K562 (cell line): ENCODE measurements around the gene HSP90AA1. TPM values are rescaled to one million over a fixed set of nuclear protein-coding genes. Genes with fewer than 3 reads are reported as not detected.
A peak's percentile ranks its signal among the peaks of the same experiment; 100 is the strongest.

Experiments
- BMI1 ChIP-seq: fragments of 150-350 bp; IDR thresholded peaks from 2 replicates; pipeline ENCODE4 v1.6.1; 2014; ENCODE audit warnings: low read length
- CC2D1A ChIP-seq: fragments of 450-650 bp; IDR thresholded peaks from 2 replicates; pipeline ENCODE4 v1.6.1; 2017; ENCODE audit warnings: mild to moderate bottlenecking
- CHD1 ChIP-seq: fragments of 200-600 bp; sonication (generic); IDR thresholded peaks from one replicate; pipeline ENCODE4 v1.6.1; 2012; ENCODE audit warnings: mild to moderate bottlenecking, moderate library complexity, low read length, inconsistent platforms
- GATA2 ChIP-seq: sonication (generic); formaldehyde crosslinking; IDR thresholded peaks from 2 replicates; pipeline ENCODE4 v1.4.0; 2020; ENCODE audit warnings: mild to moderate bottlenecking, missing genetic modification reagents
- GATAD2A ChIP-seq: fragments of 450-650 bp; IDR thresholded peaks from 2 replicates; pipeline ENCODE4 v1.6.1; 2017
- HDGF ChIP-seq: fragments of 450-650 bp; IDR thresholded peaks from 2 replicates; pipeline ENCODE4 v1.6.1; 2016
- HIVEP1 ChIP-seq: fragments of 250-450 bp; sonication (Bioruptor Pico); IDR thresholded peaks from 2 replicates; pipeline ENCODE4 v1.4.0; 2020; ENCODE audit warnings: mild to moderate bottlenecking
- JUNB ChIP-seq: fragments of 450-650 bp; formaldehyde crosslinking; conservative IDR thresholded peaks from 2 replicates; pipeline ENCODE4 v1.4.0; 2020; ENCODE audit warnings: mild to moderate bottlenecking
- KDM5B ChIP-seq: fragments of 200-600 bp; sonication (generic); IDR thresholded peaks from 2 replicates; pipeline ENCODE4 v1.6.1; 2012; ENCODE audit warnings: low read depth, mild to moderate bottlenecking, moderate library complexity, low read length, control low read depth, inconsistent platforms; ENCODE audit not compliant: insufficient replicate concordance
- KHSRP ChIP-seq: fragments of 450-650 bp; IDR thresholded peaks from 2 replicates; pipeline ENCODE4 v1.6.1; 2017
- NEUROD1 ChIP-seq: fragments of 150-350 bp; IDR thresholded peaks from 2 replicates; pipeline ENCODE4 v1.6.1; 2014; ENCODE audit warnings: borderline replicate concordance, low read length, low read depth; ENCODE audit not compliant: partially characterized antibody
- NFATC3 ChIP-seq: fragments of 450-650 bp; IDR thresholded peaks from 2 replicates; pipeline ENCODE4 v1.6.1; 2017; ENCODE audit warnings: mild to moderate bottlenecking
- NR2C1 ChIP-seq, 2 experiments: fragments of 450-650 bp; IDR thresholded peaks; 2 replicates each; pipeline ENCODE4 v1.6.1; 2017; ENCODE audit warnings: mild to moderate bottlenecking in 2 of 2, antibody characterized with exemption in 1 of 2, inconsistent platforms in 1 of 2, missing compliant biosample characterization in 1 of 2, missing genetic modification characterization in 1 of 2
- NRF1 ChIP-seq, 2 experiments: fragments of 450-650 bp; IDR thresholded peaks in 1 of 2; conservative IDR thresholded peaks in 1 of 2; 2 replicates each; pipeline ENCODE4 v1.6.1; 2014; ENCODE audit warnings: mild to moderate bottlenecking in 2 of 2
- POLR2A ChIP-seq: fragments of 450-650 bp; conservative IDR thresholded peaks from 2 replicates; pipeline ENCODE4 v1.6.1; 2016
- RBM39 ChIP-seq: fragments of 200-400 bp; formaldehyde crosslinking; optimal IDR thresholded peaks from 2 replicates; pipeline ENCODE3; 2018; ENCODE audit warnings: low read depth, low read length
- SMARCC2 ChIP-seq: fragments of 450-650 bp; IDR thresholded peaks from 2 replicates; pipeline ENCODE4 v1.6.1; 2017; ENCODE audit warnings: antibody characterized with exemption, moderate library complexity, mild to moderate bottlenecking, low read depth
- SOX6 ChIP-seq: fragments of 450-650 bp; IDR thresholded peaks from 2 replicates; pipeline ENCODE4 v1.6.1; 2014; ENCODE audit warnings: mild to moderate bottlenecking
- SP2 ChIP-seq: IDR thresholded peaks from 2 replicates; pipeline ENCODE4 v1.6.1; 2011; ENCODE audit warnings: mild to moderate bottlenecking, low read depth, low read length, moderate library complexity; ENCODE audit not compliant: poor library complexity, severe bottlenecking; ENCODE audit errors: extremely low read depth
- TRIM25 ChIP-seq: fragments of 450-650 bp; IDR thresholded peaks from 2 replicates; pipeline ENCODE4 v1.7.0; 2016; ENCODE audit warnings: borderline replicate concordance
- ZBTB7A ChIP-seq: IDR thresholded peaks from 2 replicates; pipeline ENCODE4 v1.6.1; 2011; ENCODE audit warnings: low read depth, mild to moderate bottlenecking, low read length, moderate library complexity, borderline replicate concordance; ENCODE audit not compliant: control insufficient read depth
- ZFP30 ChIP-seq: fragments of 250-450 bp; sonication (Bioruptor Pico); IDR thresholded peaks from 2 replicates; pipeline ENCODE4 v1.8.0; 2022; ENCODE audit warnings: moderate library complexity, mild to moderate bottlenecking, inconsistent platforms, borderline replicate concordance
- ZNF384 ChIP-seq: IDR thresholded peaks from 2 replicates; pipeline ENCODE4 v1.6.1; 2012; ENCODE audit warnings: low read depth, low read length, improper control_type of control experiment
- ZNF695 ChIP-seq: fragments of 450-650 bp; formaldehyde crosslinking; IDR thresholded peaks from 2 replicates; pipeline ENCODE4 v1.4.0; 2020; ENCODE audit warnings: mild to moderate bottlenecking, moderate library complexity
- ZNF764 ChIP-seq: fragments of 250-450 bp; sonication (Bioruptor Pico); IDR thresholded peaks from 2 replicates; pipeline ENCODE4 v1.4.0; 2020; ENCODE audit warnings: low read depth, mild to moderate bottlenecking, moderate library complexity
- polyA plus RNA-seq, 8 experiments: library from polyadenylated mRNA; depleted of rRNA in 4 of 8; stranded (reverse) in 5 of 8; unstranded in 3 of 8; fragments of >200 nt; fragmentation: Nextera tagmentation in 2 of 8; fragmentation: Illumina TruSeq in 1 of 8; extraction: Ambion mirVana in 2 of 8; extraction: Trizol in 1 of 8; gene quantifications; 2 replicates each; pipeline versions ENCODE4 v1.2.1 to v1.2.3, GENCODE V29; 2011 to 2014; ENCODE audit warnings: inconsistent platforms in 1 of 8, missing spikeins in 1 of 8
- total RNA-seq, 7 experiments: library from RNA; depleted of rRNA in 6 of 7; stranded (reverse); fragments of >200 nt in 6 of 7; fragmentation: Illumina TruSeq in 2 of 7; extraction: Trizol in 2 of 7; gene quantifications; 2 replicates each; pipeline versions ENCODE4 v1.2.1 to v1.2.3, GENCODE V29; 2011 to 2021; ENCODE audit warnings: low replicate concordance in 1 of 7
- TF ChIP-seq, protein P1 (sequence below): sonication (generic); formaldehyde crosslinking; IDR thresholded peaks from 2 replicates; pipeline ENCODE4 v1.9.0; 2022; ENCODE audit warnings: mild to moderate bottlenecking, missing genetic modification reagents
- TF ChIP-seq, protein P2 (sequence below): fragments of 250-450 bp; sonication (Bioruptor Pico); IDR thresholded peaks from 2 replicates; pipeline ENCODE4 v1.6.1; 2021; ENCODE audit warnings: mild to moderate bottlenecking
- TF ChIP-seq, protein P3 (sequence below): fragments of 450-650 bp; IDR thresholded peaks from 2 replicates; pipeline ENCODE4 v1.6.1; 2016; ENCODE audit warnings: missing biosample characterization, missing genetic modification characterization

The HSP90AA1 gene
- total and polyA plus RNA-seq, 9 of the 15 experiments (the other 6 are each of a cell fraction or from before 2014, with no cell fraction given), result 377 to 1,731 (median 879) TPM

DNA sequence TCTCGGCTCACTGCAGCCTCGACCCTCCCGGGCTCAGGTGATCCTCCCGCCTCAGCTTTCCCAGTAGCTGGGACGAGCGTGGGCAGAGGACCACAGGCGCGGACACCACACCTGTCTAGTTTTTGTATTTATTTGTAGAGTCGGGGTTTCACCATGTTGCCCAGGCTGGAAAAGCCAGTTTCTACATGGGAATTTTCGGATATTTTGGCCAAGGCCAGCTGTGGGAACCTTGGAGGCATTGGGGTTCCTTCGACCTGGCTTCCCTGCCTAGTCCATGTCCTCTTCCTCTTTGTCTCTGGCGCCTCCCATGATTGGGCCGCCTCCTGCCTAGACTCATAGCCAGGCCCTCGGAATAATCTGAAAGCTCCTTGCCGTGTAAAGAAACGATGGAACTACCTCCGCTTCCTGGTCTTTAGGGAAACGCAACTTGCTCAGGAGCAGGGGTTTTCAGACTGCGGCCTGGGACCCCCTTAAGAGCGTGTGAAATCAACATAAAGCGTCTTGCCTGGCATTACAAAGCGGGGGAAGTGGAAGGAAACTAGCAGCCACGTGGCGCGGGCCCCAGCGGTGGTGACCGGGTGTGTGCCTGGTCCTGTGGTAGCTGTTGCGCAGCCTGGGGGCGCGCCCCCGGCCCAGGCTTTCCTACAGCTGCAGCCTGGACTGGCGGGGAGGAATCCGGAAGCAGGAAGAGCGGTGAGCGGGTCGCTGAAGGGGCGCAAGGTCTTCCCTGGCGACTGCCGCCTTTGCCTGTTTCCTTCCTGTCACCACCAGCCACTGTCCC is 1.4 kb upstream of the HSP90AA1 start (continued):
- TF ChIP-seq RBM39, result no peak
- TF ChIP-seq HDGF, result no peak
- TF ChIP-seq ZBTB7A, result peak; percentile 79; the same call in 1 of the 2 replicates
- TF ChIP-seq SOX6, result no peak
- TF ChIP-seq ZFP30 (CRISPR knock-in tag), result no peak
- no peak for TF ChIP-seq KHSRP
- TF ChIP-seq, protein P1, sequence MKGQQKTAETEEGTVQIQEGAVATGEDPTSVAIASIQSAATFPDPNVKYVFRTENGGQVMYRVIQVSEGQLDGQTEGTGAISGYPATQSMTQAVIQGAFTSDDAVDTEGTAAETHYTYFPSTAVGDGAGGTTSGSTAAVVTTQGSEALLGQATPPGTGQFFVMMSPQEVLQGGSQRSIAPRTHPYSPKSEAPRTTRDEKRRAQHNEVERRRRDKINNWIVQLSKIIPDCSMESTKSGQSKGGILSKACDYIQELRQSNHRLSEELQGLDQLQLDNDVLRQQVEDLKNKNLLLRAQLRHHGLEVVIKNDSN (CRISPR knock-in tag), result peak; percentile 70
- TF ChIP-seq GATA2, result no peak
- TF ChIP-seq NFATC3, result no peak
- no peak for TF ChIP-seq HIVEP1
- peak; percentile 52 to 63; a peak in 3 of 4 replicates for TF ChIP-seq NRF1 (conservative IDR thresholded peaks at IDR 0.05 in 1 of 2, IDR thresholded peaks at IDR 0.05 in 1 of 2)
- no peak for TF ChIP-seq NR2C1 (IDR thresholded peaks at IDR 0.05)
- 0 out of 2 replicates have a peak, but pooled peaks have one; percentile 36 for TF ChIP-seq NR2C1 (tag; IDR thresholded peaks at IDR 0.05)
- TF ChIP-seq SMARCC2, result no peak
- no peak for TF ChIP-seq ZNF695 (CRISPR knock-in tag)
- TF ChIP-seq POLR2A, result no peak; the same call in 1 of the 2 replicates
- TF ChIP-seq, protein P2, sequence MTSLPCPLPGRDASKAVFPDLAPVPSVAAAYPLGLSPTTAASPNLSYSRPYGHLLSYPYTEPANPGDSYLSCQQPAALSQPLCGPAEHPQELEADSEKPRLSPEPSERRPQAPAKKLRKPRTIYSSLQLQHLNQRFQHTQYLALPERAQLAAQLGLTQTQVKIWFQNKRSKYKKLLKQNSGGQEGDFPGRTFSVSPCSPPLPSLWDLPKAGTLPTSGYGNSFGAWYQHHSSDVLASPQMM (CRISPR knock-in tag), result no peak
- TF ChIP-seq TRIM25, result no peak
- no peak for TF ChIP-seq JUNB
- no peak for TF ChIP-seq KDM5B
- no peak for TF ChIP-seq ZNF384
- TF ChIP-seq BMI1, result no peak
- TF ChIP-seq GATAD2A, result no peak
- no peak for TF ChIP-seq CC2D1A
- no peak for TF ChIP-seq NEUROD1
- TF ChIP-seq CHD1, result no peak
- no peak for TF ChIP-seq ZNF764 (CRISPR knock-in tag)
- TF ChIP-seq, protein P3, sequence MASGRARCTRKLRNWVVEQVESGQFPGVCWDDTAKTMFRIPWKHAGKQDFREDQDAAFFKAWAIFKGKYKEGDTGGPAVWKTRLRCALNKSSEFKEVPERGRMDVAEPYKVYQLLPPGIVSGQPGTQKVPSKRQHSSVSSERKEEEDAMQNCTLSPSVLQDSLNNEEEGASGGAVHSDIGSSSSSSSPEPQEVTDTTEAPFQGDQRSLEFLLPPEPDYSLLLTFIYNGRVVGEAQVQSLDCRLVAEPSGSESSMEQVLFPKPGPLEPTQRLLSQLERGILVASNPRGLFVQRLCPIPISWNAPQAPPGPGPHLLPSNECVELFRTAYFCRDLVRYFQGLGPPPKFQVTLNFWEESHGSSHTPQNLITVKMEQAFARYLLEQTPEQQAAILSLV (tag), result 0 out of 2 replicates have a peak, but pooled peaks have one; percentile 6
- no peak for TF ChIP-seq SP2
